Osteocyte (in vitro differentiated cells): ENCODE results near the gene RAB11FIP2. TPM values are rescaled to one million over a fixed set of nuclear protein-coding genes. Genes with fewer than 3 reads are reported as not detected.
"Not testable (repeated sequence)": the region's sequence is repeated elsewhere in the genome, so short reads cannot be mapped to it uniquely, and the experiment has no call there.

Experiments used
- DNase-seq: peaks from one replicate; pipeline ENCODE4 v3.0.0; 2021; ENCODE audit warnings: mixed read lengths; ENCODE audit not compliant: unreplicated experiment; ENCODE audit errors: extremely low spot score
- H3K27ac Mint-ChIP-seq: one replicate; pipeline ENCODE4 v1.8.0; 2021; ENCODE audit warnings: mild to moderate bottlenecking, mixed read lengths; ENCODE audit not compliant: unreplicated experiment
- H3K27me3 Mint-ChIP-seq: one replicate; pipeline ENCODE4 v1.8.0; 2021; ENCODE audit warnings: mixed read lengths; ENCODE audit not compliant: unreplicated experiment
- H3K36me3 Mint-ChIP-seq: one replicate; pipeline ENCODE4 v1.8.0; 2021; ENCODE audit warnings: mixed read lengths; ENCODE audit not compliant: unreplicated experiment
- H3K4me1 Mint-ChIP-seq: one replicate; pipeline ENCODE4 v1.8.0; 2021; ENCODE audit warnings: mixed read lengths; ENCODE audit not compliant: unreplicated experiment
- H3K4me3 Mint-ChIP-seq: one replicate; pipeline ENCODE4 v1.8.0; 2021; ENCODE audit warnings: mild to moderate bottlenecking, moderate library complexity, mixed read lengths; ENCODE audit not compliant: unreplicated experiment
- H3K9me3 Mint-ChIP-seq: one replicate; pipeline ENCODE4 v1.8.0; 2021; ENCODE audit warnings: mixed read lengths; ENCODE audit not compliant: unreplicated experiment
- total RNA-seq: library from RNA; stranded (reverse); gene quantifications from 2 replicates; pipeline ENCODE4 v1.2.1, GENCODE V29; 2021
- TF ChIP-seq, protein P1 (sequence below): fragments of 200-600 bp; sonication (generic); IDR thresholded peaks from 2 replicates; pipeline ENCODE4 v1.5.0; 2021; ENCODE audit warnings: antibody characterized with exemption, mild to moderate bottlenecking, moderate library complexity

RAB11FIP2 gene
- total RNA-seq, 1 donor from 2014 or later: 23.1 TPM

GRCh38 chr10:118072840-118073239, 26.1 kb upstream of the RAB11FIP2 start:
- Mint-ChIP-seq H3K4me1 (no peaks in the 10 kb centered on the region), H3K27me3 (peaks cover 8% of the 10 kb centered on the region), H3K4me3 (no peak overlapping the region), H3K36me3 (no peaks in the 10 kb centered on the region), H3K27ac (no peak overlapping the region), H3K9me3 (no peaks in the 10 kb centered on the region)
- no peak for DNase-seq
- TF ChIP-seq, protein P1, sequence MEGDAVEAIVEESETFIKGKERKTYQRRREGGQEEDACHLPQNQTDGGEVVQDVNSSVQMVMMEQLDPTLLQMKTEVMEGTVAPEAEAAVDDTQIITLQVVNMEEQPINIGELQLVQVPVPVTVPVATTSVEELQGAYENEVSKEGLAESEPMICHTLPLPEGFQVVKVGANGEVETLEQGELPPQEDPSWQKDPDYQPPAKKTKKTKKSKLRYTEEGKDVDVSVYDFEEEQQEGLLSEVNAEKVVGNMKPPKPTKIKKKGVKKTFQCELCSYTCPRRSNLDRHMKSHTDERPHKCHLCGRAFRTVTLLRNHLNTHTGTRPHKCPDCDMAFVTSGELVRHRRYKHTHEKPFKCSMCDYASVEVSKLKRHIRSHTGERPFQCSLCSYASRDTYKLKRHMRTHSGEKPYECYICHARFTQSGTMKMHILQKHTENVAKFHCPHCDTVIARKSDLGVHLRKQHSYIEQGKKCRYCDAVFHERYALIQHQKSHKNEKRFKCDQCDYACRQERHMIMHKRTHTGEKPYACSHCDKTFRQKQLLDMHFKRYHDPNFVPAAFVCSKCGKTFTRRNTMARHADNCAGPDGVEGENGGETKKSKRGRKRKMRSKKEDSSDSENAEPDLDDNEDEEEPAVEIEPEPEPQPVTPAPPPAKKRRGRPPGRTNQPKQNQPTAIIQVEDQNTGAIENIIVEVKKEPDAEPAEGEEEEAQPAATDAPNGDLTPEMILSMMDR: no peak

- H3K36me3 Mint-ChIP-seq, DNase-seq, H3K27ac Mint-ChIP-seq, H3K4me1 Mint-ChIP-seq, H3K4me3 Mint-ChIP-seq, H3K9me3 Mint-ChIP-seq: not testable (repeated sequence)
- peaks cover 14% of the 10 kb centered on the region for H3K27me3 Mint-ChIP-seq
These were observed 20.6 kb upstream of the RAB11FIP2 start for GRCh38 chr10:118067389-118067788.

DNA sequence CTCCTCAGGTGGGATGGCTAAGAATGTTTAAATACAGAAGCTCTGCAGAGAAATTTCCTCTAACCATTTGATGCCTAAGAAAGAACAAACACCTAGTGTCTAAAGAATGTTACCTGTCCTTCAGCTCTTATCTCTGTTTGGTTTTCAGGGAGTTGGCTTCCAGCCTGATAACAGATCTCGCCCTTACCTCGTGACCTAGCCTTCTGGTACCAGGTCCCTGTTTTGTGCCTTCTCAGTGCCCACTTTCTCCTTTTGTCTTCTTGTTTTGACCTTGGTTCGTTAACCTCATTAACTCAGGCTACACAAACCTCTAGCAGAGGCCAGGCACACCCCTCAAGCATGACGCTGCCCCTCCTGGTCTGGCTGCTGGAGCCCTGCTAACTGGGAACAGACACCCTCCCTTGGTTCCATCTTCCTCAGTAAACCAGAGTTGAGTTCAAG, 16.1 kb upstream of the RAB11FIP2 start:
- TF ChIP-seq, protein P1: no peak
- no peak overlapping the region for H3K27ac Mint-ChIP-seq
- H3K27me3 Mint-ChIP-seq: peaks cover 10% of the 10 kb centered on the region
- H3K4me3 Mint-ChIP-seq: no peak overlapping the region
- no peaks in the 10 kb centered on the region for H3K9me3 Mint-ChIP-seq
- no peak for DNase-seq
- no peaks in the 10 kb centered on the region for H3K36me3 Mint-ChIP-seq
- no peaks in the 10 kb centered on the region for H3K4me1 Mint-ChIP-seq

DNA sequence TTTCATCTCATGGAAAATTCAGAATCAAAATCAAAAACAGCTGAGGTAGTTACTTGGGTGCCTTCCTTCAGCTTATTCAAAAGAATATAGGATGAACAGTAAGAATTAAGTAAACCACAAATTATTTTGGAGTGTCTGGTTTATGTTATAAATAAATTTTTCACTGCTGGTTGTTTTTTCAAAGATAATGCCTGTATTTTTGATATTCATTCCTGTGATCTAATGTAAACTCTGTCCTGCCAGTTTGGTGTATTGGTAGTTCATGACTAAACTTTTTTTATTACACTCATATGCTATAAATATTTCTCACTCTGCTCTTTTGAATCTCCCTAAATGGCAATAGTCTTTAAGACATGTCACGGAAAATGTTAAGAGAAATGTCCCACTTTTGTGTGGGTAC, 11.6 kb upstream of the RAB11FIP2 start:
- peaks cover 10% of the 10 kb centered on the region for H3K27me3 Mint-ChIP-seq
- H3K27ac Mint-ChIP-seq: no peak overlapping the region
- H3K4me3 Mint-ChIP-seq: no peak overlapping the region
- no peaks in the 10 kb centered on the region for H3K9me3 Mint-ChIP-seq
- no peaks in the 10 kb centered on the region for H3K4me1 Mint-ChIP-seq
- DNase-seq: no peak
- H3K36me3 Mint-ChIP-seq: no peaks in the 10 kb centered on the region
- TF ChIP-seq, protein P1: no peak

- H3K27me3 Mint-ChIP-seq: peaks cover 6% of the 10 kb centered on the region
- no peaks in the 10 kb centered on the region for H3K36me3 Mint-ChIP-seq
- H3K4me1 Mint-ChIP-seq: no peaks in the 10 kb centered on the region
- DNase-seq: no peak
- H3K4me3 Mint-ChIP-seq: no peak overlapping the region
- TF ChIP-seq, protein P1: no peak
- no peaks in the 10 kb centered on the region for H3K9me3 Mint-ChIP-seq
- no peak overlapping the region for H3K27ac Mint-ChIP-seq
These were observed 10.6 kb upstream of the RAB11FIP2 start for GRCh38 chr10:118057361-118057760.

- Mint-ChIP-seq H3K9me3 (no peaks in the 10 kb centered on the region), H3K27me3 (peaks cover 3% of the 10 kb centered on the region), H3K4me3 (no peak overlapping the region), H3K27ac (no peak overlapping the region), H3K4me1 (no peaks in the 10 kb centered on the region), H3K36me3 (no peaks in the 10 kb centered on the region)
- DNase-seq: no peak
- TF ChIP-seq, protein P1: no peak
These were observed 7.6 kb upstream of the RAB11FIP2 start for GRCh38 chr10:118054383-118054782.
